Measurements from ENCODE around the gene MED15.
"Not testable (repeated sequence)": the region's sequence is repeated elsewhere in the genome, so short reads cannot be mapped to it uniquely, and the experiment has no call there.

MED15 gene

DNA sequence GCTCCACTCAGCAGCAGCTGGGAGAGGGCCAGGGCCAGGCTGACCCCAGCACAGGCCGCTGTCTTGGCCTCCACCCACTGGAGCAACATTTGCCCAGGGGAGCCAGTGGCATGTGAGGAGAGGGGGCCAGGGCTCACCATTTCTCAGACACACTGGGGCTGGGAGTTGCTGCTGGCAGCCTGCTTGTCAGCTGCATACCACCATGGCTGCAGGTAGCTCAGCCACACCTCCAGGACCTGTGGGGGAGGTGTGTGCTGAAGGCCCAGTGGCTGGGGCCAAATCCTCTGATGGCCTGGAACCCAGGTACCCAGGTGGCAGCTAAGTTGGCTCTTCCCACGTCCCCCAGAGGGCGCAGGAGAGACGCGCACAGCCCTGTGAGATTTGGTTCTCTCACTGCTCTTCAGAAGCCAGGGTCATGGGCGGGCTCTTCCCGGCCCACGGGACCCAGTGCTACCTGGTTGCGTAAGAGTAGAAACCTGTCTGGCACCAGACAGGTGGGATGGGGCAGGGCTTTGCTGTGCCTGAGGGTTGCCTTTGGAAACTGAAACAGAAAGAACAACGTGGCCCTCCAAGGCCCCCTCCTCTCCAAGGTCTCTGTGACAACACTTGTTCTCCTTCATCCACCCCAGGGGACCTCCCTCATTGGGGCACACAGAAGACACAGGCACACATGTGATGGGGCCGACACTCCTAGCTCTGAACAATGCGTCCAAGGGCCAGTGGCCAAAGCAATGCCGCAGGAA lies 98.8 kb downstream of the MED15 start:
- DNase-seq, result peak; percentile 21

DNA sequence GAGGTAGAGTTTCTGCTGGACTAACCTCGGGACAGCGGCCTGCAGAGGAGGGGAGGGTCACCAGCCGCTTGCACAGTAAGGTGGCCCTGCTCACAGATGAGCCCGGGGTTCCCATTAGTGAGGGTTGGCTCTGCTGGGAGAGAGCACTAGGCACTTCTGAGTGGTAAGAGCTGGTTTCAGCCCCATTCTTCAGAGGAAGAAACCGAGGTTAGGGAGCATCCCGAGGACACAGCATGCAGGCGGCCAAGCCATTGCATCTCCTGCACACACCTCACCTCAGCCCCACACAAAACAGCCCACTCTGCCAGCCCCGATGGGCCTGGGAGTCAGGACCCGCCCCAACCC lies 99.3 kb downstream of the MED15 start:
- no peak for DNase-seq

- no peak for DNase-seq
Observed at GRCh38 chr22:20607157-20607907, 99.9 kb downstream of the MED15 start.

GRCh38 chr22:20610243-20610686 lies 102.9 kb downstream of the MED15 start:
- DNase-seq, result no peak

DNA sequence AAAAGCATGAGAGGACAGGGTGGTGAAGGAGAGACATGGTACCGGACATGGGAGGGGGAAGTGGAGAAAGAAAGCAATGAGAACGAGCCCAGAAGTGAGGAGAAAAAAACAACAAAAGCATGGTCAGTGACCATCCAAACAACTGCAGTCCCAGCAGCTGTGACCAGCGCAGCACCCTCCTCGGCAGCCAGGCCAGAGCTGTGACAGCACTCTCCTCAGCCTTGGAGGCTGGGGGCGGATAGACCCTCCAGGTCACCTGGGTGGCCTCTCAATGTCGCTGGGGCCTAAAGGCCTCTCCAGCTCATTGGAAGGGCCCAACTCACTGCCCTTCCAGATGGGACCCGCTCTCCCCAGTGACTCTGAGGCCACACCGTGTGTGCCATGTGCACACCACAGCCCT lies 103.3 kb downstream of the MED15 start:
- no peak for DNase-seq

DNA sequence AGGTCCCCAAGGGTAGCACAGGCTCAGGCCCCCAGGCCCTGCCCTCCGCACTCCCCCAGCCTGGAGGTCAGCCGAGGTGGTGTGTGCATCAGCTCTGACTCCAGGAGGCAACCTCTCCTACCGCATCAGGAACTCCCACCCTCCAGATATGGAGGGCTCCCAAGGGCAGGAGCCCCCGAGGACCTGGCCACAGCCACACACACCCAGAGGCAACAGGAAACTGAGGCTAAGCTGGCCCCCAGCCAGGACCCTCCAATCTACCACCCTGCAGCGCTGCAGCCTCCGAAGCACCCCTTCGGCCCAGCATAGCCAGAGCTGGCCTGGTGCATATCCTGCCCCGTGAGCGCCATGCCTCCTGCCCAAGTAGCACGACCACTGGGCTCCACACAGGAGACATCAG lies 104.0 kb downstream of the MED15 start:
- no peak for DNase-seq

- DNase-seq, result no peak
Observed at GRCh38 chr22:20613301-20613700, 105.9 kb downstream of the MED15 start.

DNA sequence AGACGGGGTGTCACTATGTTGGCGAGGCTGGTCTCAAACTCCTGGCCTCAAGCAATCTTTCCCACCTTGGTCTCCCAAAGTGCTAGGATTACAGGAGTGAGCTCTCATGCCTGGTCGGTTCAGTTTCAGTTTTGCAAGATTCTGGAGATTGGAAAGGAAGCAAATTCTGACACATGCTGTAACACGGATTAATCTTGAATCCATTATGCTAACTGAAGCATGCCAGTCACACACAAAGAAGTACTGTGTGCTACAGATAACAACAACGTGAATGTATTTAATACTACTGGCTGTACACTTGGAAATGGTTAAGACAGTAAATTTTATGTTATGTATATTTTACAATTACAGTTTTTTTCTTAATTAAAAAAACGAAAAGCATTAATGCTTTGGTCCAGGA lies 107.6 kb downstream of the MED15 start:
- no peak for DNase-seq

DNA sequence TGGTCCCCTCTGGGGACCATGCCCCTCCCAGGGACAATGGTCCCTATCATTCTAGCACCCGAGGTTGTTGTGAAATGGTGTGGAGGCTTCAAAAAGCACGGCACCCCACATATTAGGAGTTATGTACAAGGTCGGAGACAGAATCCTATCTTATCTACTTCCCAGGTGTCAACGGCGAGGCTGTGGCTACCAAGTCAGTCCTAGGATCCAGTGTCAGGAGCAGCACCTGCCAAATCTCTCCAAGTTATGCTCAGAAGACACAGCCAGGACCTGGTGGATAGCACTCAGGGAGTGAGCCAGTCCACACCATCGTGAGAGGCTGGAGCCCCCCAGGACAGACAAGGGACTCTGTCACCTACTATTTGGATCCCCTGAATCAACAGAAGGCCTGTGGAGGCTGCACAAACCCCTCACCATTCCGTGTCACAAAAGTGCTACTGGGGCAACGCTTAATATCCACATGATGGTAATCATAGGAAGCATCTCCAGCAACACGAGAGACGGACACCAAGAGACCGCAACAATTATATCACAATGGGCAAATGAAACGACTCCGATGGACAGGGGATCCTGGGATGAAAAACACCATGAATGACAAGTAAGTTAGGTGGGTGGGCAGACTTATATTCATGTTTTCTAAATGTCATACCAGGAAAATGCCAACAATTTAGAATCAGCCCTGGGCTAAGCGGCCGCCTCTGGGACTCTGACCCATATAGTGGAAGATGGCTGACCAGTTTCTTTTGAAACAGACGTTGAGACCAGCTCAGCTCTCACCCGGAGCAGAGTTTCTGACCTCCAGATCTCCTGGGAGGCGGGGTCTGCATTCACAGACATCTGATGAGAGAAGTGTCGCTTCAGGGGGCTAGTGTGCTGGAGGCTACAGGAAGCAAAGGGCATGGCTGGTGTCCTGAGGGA lies 108.4 kb downstream of the MED15 start:
- no peak for DNase-seq

DNA sequence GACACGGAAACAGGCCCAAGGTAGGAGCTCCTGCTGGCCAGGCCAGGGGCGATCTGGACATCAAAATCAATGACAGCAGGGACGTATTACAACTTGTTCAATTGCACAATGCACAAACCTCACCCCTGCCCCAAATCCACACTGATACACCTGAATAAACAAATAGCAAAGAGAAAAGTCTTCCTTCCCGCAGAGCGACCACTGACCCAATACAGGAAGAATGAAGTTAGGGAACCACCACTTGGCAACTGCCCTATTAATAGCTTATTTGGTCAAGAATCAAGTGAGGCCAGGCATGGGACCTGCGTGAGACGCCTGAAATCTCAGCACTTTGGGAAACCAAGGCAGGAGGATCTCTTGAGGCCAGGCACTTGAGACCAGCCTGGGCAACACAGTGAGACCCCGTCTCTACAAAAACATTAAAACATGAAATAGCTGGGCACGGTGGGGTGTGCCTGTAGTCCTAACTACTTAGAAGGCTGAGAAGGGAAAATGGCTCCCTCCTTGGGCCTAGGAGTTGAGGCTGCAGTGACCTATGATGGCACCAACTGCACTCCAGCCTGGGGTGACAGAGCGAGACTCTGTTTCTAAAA lies 109.1 kb downstream of the MED15 start:
- no peak for DNase-seq

GRCh38 chr22:20618488-20618887 lies 111.1 kb downstream of the MED15 start:
- no peak for DNase-seq

DNA sequence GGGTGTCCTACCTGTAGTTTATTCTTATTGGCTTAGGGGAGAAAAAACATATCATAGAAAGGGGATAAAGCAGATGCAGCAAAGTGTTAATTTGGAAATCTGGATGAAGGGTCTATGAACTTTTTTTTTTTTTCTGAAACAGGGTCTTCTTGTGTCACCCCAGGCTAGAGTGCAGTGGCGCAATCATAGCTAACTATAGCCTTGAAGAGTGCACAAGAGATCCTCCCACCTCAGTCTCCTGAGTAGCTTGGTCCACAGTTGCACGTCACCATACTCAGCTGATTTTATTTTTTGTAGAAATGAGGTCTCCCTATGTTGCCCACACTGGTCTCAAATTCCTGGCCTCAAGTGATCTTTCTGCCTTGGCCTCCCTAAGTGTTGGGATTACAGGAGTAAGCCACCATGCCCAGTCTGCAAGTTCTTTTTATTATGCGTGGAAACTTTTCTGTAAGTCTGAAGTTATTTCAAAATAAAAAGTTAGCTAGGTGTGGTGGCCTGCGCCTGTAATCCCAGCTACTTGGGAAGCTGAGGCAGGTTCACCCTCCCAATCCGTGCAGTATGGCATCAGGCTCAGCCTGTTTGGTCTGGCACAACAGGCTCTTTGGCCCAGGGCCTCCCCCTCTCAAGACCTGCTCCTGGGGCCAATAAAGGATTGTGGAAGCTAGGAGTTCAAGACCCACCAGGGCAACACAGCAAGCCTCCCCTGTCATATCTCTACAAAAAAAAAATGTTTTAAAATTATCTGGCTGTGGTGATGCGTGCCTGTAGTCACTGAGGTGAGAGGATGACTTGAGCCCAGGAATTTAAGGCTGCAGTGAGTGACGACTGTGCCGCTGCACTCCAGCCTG lies 111.9 kb downstream of the MED15 start:
- DNase-seq, result no peak

DNA sequence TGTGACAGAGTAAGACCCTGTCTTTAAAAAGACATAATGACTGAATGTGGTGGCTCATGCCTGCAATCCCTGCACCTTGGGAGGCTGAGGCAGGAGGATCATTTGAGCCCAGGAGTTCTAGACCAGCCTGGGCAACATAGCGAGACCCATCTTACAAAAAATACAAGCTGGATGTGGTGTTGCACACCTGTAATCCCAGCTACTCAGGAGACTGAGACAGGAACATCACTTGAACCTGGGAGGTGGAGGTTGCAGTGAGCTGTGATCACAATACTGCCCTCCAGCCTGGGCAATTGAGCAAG lies 112.4 kb downstream of the MED15 start:
- not testable (repeated sequence) for DNase-seq

DNA sequence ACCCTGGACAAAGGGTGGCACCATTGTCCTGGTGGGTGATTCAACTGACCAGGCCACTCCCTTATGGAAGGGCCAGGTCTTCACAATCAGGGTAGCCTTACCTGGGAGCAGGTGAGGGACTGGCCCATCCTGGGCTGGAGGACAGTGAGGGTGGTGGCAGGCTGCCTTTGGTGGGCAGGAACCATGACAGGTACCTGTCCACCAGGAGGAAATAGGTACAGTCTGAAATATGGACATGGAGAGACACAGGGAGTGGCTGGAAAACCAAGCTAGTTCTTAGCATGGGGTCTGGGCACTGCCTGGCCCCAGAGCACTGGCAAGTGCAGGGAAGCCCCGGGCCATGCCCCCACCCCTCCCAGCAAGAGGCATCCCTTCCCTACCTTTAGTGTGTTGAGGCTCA lies 113.8 kb downstream of the MED15 start:
- DNase-seq, result no peak

- DNase-seq, result no peak
Observed at GRCh38 chr22:20622650-20623339, 115.4 kb downstream of the MED15 start.

- no peak for DNase-seq
Observed at GRCh38 chr22:20624161-20624616, 116.8 kb downstream of the MED15 start.

DNA sequence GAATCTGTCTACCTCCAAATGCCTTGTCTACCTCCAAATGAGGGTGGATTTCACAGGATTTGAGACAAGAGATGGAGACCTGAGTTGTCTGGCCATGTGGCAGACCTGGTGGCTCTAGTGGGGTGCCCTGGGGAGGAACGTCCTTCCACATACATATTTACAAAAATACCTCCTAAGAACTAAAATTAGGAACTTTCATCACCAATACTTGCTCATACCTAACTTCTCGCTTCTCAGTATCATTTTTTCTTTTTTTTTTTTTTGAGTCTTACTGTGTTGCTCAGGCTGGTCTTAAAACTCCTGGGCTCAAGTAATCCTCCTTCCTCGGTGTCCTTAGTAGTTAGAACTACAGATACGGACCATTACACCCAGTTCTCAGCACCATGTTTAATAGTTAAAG lies 117.9 kb downstream of the MED15 start:
- no peak for DNase-seq

DNA sequence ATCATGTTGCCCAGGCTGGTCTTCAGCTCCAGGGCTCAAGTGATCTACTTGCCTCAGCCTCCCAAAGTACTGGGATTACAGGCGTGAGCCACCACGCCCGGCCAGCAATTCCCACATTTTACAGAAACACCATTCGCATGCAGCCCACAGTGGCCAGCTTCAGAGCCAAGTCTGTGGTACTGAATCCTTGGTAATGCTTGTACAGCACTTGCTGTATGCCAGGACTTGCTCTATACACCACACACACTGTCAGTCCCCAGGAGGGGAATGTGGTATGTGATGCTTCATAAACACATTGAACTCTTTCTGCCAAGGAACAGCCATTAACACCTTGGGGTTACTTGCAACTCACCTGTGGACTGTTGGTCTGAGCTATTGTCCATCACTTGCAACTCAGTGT lies 119.4 kb downstream of the MED15 start:
- no peak for DNase-seq

GRCh38 chr22:20627432-20627831 lies 120.0 kb downstream of the MED15 start:
- no peak for DNase-seq

DNA sequence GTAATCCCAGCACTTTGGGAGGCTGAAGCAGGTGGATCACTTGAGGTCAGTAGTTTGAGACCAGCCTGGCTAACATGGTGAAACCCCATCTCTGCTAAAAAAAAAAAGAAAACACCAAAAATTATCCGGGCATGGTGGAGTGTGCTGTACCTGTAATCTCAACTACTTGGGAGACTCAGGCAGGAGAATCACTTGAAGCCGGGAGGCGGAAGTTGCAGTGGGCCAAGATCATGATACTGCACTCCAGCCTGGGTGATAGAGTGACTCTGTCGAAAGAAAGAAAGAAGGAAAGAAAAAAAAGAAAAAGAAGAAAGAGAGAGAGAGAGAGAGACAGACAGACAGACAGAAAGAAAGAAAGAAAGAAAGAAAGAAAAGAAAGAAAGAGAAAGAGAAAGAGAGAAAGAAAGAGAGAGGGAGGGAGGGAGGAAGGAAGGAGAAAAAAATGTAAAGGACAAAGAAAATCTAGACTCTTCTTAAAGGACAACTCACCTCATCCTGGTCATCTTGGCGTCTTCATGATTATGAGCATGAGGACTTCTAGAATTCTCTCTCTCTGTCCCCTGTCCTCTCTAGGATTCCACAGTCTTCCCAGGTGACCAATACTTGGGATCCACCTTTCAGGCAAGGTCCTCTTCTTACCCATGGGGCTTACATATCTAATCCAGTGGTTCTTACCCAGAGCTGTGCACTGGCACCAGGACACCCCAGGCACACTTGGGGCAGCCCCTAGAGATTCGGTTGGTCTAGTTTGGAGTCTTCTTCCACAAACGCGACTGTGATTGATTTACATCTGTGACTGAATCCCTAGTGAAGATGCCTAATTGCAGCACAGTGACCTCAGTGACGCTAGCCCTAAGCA lies 120.9 kb downstream of the MED15 start:
- no peak for DNase-seq

GRCh38 chr22:20629401-20629800 lies 122.0 kb downstream of the MED15 start:
- DNase-seq, result no peak

All from midbrain (tissue), 1 donor.